Smooth muscle cell (in vitro differentiated cells): ENCODE results near the gene POU3F1. TPM values are rescaled to one million over a fixed set of nuclear protein-coding genes. Genes with fewer than 3 reads are reported as not detected.

Experiments used
- DNase-seq: peaks from one replicate; lab custom pipeline; 2025; ENCODE audit not compliant: unreplicated experiment; lab: John Stamatoyannopoulos, UW
- H2AFZ ChIP-seq: fragments of 200-600 bp; sonication (generic); 2 replicates; pipeline ENCODE4 v1.6.0; 2016; ENCODE audit warnings: antibody characterized with exemption, low read depth, mild to moderate bottlenecking
- H3F3A ChIP-seq: fragments of 200-600 bp; sonication (generic); 2 replicates; pipeline ENCODE4 v1.6.0; 2017; ENCODE audit warnings: antibody characterized with exemption, low read depth
- H3K27ac ChIP-seq: fragments of 200-600 bp; sonication (generic); 2 replicates; pipeline ENCODE4 v1.5.1; 2016; ENCODE audit warnings: low read depth, mild to moderate bottlenecking
- H3K27me3 ChIP-seq: fragments of 200-600 bp; sonication (generic); 2 replicates; pipeline ENCODE4 v1.6.1; 2016; ENCODE audit warnings: low read depth, mild to moderate bottlenecking
- H3K36me3 ChIP-seq: fragments of 200-600 bp; sonication (generic); 2 replicates; pipeline ENCODE4 v1.5.1; 2016; ENCODE audit warnings: low read depth
- H3K4me1 ChIP-seq: fragments of 200-600 bp; sonication (generic); 2 replicates; pipeline ENCODE4 v1.5.1; 2016; ENCODE audit warnings: low read depth
- H3K4me2 ChIP-seq: fragments of 200-600 bp; sonication (generic); 2 replicates; pipeline ENCODE4 v1.6.0; 2016; ENCODE audit warnings: mild to moderate bottlenecking
- H3K4me3 ChIP-seq: fragments of 200-600 bp; sonication (generic); 2 replicates; pipeline ENCODE4 v1.5.1; 2016; ENCODE audit warnings: mild to moderate bottlenecking
- H3K79me2 ChIP-seq: fragments of 200-600 bp; sonication (generic); 2 replicates; pipeline ENCODE4 v1.6.0; 2016; ENCODE audit warnings: low read depth, mild to moderate bottlenecking
- H3K9ac ChIP-seq: fragments of 200-600 bp; sonication (generic); 2 replicates; pipeline ENCODE4 v1.6.0; 2016; ENCODE audit warnings: low read depth
- H3K9me3 ChIP-seq: fragments of 200-600 bp; sonication (generic); replicated peaks from 2 replicates; pipeline ENCODE4 v1.5.1; 2016; ENCODE audit warnings: low read depth
- H4K20me1 ChIP-seq: fragments of 200-600 bp; sonication (generic); 2 replicates; pipeline ENCODE4 v1.6.0; 2016; ENCODE audit warnings: low read depth
- CTCF ChIP-seq: fragments of 200-600 bp; sonication (generic); IDR thresholded peaks from 2 replicates; pipeline ENCODE4 v1.5.1; 2017; ENCODE audit warnings: borderline replicate concordance, mild to moderate bottlenecking, antibody characterized with exemption; ENCODE audit not compliant: insufficient read depth, poor library complexity, severe bottlenecking
- WGBS: methylation state at CpG from one replicate; pipeline ENCODE4 v1.1.7; 2016; ENCODE audit warnings: low lambda C conversion rate; 5-methylcytosine and 5-hydroxymethylcytosine counted together
- polyA plus RNA-seq: library from polyadenylated mRNA; unstranded; fragments of >200 nt; fragmentation: Nextera tagmentation; extraction: Ambion mirVana; gene quantifications from 2 replicates; pipeline ENCODE4 v1.2.1, GENCODE V29; 2016
- total RNA-seq: library from RNA; depleted of rRNA; stranded (reverse); fragments of >200 nt; gene quantifications from 2 replicates; pipeline ENCODE4 v1.2.3, GENCODE V29; 2014

Gene POU3F1
- total and polyA plus RNA-seq, 2 experiments from 2014 or later, result 0.55 TPM; not detected in 1

GRCh38 chr1:38062361-38063288, 16.0 kb upstream of the POU3F1 start:
- WGBS, result 85% methylated on average over 6 of the region's 6 CpGs
- no peaks in the 10 kb centered on the region for H3K79me2 ChIP-seq
- no peaks in the 10 kb centered on the region for H3K36me3 ChIP-seq
- H3F3A ChIP-seq, result no peaks in the 10 kb centered on the region
- no peak overlapping the region for H2AFZ ChIP-seq
- TF ChIP-seq CTCF, result no peak
- H3K4me1 ChIP-seq, result peaks cover 11% of the 10 kb centered on the region
- no peak overlapping the region for H3K4me3 ChIP-seq
- H3K9me3 ChIP-seq, result no peaks in the 10 kb centered on the region
- no peak overlapping the region for H3K4me2 ChIP-seq
- H4K20me1 ChIP-seq, result no peaks in the 10 kb centered on the region
- H3K27me3 ChIP-seq, result no peaks in the 10 kb centered on the region
- no peak for DNase-seq
- H3K27ac ChIP-seq, result no peak overlapping the region
- H3K9ac ChIP-seq, result no peak overlapping the region

- Histone ChIP-seq H3K27me3 (no peaks in the 10 kb centered on the region), H3K36me3 (no peaks in the 10 kb centered on the region), H3K4me1 (peaks cover 11% of the 10 kb centered on the region), H3K79me2 (no peaks in the 10 kb centered on the region), H3K4me3 (no peak overlapping the region), H3F3A (no peaks in the 10 kb centered on the region), H3K9me3 (no peaks in the 10 kb centered on the region), H3K4me2 (no peak overlapping the region), H3K27ac (no peak overlapping the region), H4K20me1 (no peaks in the 10 kb centered on the region), H3K9ac (no peak overlapping the region), H2AFZ (no peak overlapping the region)
- no peak for DNase-seq
- 92% methylated on average over 7 of the region's 7 CpGs for WGBS
- TF ChIP-seq CTCF, result no peak
Observed at GRCh38 chr1:38061883-38062328, 15.3 kb upstream of the POU3F1 start.

GRCh38 chr1:38061290-38061689, 14.7 kb upstream of the POU3F1 start:
- peaks cover 11% of the 10 kb centered on the region for H3K4me1 ChIP-seq
- TF ChIP-seq CTCF, result no peak
- no peak for DNase-seq

More at GRCh38 chr1:38061290-38061689, 14.7 kb upstream of the POU3F1 start:
- Histone ChIP-seq H3K4me3 (no peak overlapping the region), H3F3A (no peaks in the 10 kb centered on the region), H4K20me1 (no peaks in the 10 kb centered on the region), H3K27ac (no peak overlapping the region), H3K36me3 (no peaks in the 10 kb centered on the region), H3K9ac (no peak overlapping the region), H2AFZ (no peak overlapping the region), H3K4me2 (no peak overlapping the region), H3K9me3 (no peaks in the 10 kb centered on the region), H3K79me2 (no peaks in the 10 kb centered on the region), H3K27me3 (no peaks in the 10 kb centered on the region)
- WGBS, result 100% methylated on average over 1 of the region's 1 CpG
